ENCODE measurements around the gene ITGB5.

The ITGB5 gene, protein sequence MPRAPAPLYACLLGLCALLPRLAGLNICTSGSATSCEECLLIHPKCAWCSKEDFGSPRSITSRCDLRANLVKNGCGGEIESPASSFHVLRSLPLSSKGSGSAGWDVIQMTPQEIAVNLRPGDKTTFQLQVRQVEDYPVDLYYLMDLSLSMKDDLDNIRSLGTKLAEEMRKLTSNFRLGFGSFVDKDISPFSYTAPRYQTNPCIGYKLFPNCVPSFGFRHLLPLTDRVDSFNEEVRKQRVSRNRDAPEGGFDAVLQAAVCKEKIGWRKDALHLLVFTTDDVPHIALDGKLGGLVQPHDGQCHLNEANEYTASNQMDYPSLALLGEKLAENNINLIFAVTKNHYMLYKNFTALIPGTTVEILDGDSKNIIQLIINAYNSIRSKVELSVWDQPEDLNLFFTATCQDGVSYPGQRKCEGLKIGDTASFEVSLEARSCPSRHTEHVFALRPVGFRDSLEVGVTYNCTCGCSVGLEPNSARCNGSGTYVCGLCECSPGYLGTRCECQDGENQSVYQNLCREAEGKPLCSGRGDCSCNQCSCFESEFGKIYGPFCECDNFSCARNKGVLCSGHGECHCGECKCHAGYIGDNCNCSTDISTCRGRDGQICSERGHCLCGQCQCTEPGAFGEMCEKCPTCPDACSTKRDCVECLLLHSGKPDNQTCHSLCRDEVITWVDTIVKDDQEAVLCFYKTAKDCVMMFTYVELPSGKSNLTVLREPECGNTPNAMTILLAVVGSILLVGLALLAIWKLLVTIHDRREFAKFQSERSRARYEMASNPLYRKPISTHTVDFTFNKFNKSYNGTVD

GRCh38 chr3:124887177-124887931, at the start of gene ITGB5:
Gene ITGB5 (minus strand): TSS chr3:124887365. CDS start chr3:124887000, 365 bp downstream.
- peak in 1 of 2 experiments; percentile 35 for DNase-seq

DNA sequence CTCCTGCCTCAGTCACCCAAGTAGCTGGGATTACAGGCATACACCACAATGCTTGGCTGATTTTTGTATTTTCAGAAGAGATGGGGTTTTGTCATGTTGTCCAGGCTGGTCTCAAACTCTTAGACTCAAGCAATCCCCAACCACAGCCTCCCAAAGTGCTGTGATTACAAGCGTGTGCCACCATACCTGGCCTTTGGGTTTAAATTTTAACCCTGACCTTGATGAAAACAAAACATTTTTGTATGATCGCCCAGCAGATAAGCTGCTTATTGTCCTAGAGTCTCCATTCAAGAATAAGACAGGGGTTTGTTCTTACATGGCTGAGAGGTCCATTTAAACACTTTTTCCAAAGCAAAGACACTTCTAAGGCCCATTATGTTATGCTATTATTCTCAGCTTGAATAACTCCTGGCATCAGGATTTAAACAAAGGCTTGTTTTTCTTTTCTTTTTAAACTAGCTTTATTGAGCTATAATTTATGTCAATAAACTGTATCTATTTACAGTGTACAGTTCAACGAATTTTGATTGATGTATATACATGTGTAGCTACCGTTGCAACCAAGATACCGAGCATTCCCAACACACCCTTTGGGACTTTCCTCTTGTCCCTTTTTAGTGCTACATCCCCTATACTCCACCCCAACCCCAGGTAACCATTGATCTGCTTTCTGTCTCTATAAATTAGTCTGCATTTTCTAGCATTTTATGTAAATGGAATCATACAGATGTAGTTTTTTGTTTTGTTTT, 48.8 kb upstream of the ITGB5 start:
- DNase-seq: no peak

DNA sequence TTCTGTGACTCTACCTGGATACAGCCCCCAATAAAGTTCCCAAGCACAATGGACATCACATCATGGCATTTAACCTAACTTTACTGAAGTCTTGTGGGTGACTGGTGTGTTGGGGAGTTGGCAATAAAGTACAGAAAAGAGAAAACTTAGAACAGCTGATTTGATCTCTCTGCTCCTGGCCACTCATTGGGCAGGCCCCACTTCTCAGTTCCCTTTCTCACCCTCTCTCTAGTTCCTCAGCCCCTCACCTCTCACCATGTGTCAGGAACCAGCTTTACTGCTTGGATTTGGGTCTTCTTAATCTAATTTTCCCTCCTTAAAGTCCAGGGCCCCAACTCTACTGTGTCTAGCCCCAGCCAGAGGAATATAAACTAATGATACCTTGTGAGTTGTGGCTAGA, 48.1 kb upstream of the ITGB5 start:
- no peak for DNase-seq

DNA sequence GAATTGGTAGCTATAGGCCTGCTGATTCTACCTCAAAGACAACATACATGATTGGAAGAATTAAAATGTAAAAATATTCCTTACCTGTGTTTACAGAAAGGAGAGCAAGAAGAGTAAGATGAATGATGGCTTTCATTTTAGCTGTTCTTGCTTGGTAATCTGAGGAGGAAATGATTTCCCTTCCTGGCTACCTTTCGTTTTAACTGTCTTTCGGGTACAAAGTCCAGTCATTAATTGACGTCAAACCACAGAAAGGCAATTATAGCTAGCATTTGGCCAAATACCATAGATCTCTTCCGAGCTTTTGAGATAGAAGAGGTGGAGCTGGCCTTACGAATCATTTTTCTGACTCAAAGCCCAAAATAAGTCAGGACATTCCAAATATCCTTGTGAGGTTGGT, 47.4 kb upstream of the ITGB5 start, which contains the start of gene MUC13:
Gene MUC13, minus strand, starts transcription at position 175 of the 400 bp plus-strand sequence. Its CDS starts 39 bp downstream, at position 136.
- DNase-seq: no peak

DNA sequence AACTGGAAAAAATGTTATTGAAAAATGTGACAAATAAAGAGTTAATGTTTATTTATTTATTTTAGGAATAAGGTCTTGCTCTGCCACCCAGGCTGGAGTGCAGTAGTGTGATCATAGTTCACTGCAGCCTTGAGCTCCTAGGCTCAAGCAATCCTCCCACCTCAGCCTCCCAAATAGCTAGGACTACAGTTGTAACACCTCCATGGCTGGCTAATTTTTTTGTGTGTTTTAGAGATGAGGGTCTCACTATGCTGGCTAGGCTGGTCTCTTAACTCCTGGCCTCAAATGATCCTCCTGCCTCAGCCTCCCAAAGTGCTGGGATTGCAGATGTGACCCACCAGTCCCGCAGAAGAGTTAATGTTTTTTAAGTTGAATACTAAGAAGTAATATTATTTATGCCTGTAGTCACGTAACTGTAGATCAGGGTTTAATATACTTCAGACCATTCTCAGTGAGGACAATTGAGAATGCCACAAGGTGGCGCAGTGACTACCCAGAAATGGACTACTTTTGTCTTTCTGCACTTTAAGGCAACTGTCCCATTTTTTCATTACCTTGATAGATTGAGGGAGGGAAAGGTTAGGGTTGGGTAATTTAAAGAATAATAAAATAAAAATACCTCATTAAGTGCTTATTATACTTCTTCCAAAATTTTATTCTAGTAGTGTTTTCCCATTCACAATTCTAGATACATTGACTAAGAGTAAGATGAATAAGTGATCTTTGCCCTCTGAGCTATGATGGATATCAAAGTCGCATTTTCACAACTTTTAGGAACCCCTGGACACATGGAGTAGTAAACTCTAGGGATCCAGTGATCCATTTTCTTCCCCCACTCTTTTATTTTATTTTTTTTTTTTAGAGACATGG, 41.4 kb upstream of the ITGB5 start:
- peak; percentile 34 to 63 for DNase-seq

DNA sequence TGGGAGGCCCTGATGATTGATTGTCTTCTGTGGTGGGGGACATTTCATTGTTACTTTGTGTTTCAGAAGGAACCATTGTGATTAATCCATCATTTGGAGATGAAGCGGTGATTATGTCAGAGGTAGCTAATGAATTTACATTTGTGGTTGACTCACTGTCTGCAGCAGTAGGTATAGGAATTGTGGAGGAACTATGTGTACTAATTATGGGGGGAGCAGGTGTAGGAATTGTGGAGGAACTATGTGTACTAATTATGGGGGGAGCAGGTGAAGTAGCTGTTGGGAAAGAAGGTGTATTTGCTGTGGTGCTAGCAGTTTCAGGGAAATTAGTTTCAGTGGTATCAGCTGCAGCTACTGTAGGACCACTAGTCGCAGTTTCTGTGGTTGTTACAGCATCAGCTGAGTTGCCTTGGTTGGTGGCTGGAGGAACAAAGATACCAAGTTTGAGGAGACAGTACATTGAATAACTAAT, 40.4 kb upstream of the ITGB5 start:
- no peak for DNase-seq

GRCh38 chr3:124926426-124927101, 39.4 kb upstream of the ITGB5 start:
- no peak for DNase-seq

- no peak for DNase-seq
These were observed 37.6 kb upstream of the ITGB5 start for GRCh38 chr3:124924741-124925140.

DNA sequence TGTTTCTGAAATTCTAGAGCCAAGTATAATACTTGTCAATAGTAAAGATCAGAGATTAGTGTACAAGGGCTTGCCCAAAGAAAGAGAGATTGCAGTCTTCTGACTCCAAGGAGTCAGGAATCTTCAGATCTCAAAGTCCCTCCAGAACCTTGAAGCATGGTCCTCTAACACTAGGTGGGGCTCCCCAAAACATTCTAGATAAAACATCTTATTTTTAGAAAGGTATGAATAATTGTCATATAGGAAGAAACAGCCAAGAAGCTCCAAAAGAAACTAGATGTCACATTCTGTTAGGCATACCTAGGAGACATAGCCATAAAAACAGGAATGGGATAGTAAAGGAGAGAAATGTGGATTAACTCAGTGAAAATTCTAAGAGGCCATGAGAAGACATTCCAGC, 36.7 kb upstream of the ITGB5 start:
- no peak for DNase-seq

- DNase-seq: no peak
These were observed 33.6 kb upstream of the ITGB5 start for GRCh38 chr3:124920718-124921117.

DNA sequence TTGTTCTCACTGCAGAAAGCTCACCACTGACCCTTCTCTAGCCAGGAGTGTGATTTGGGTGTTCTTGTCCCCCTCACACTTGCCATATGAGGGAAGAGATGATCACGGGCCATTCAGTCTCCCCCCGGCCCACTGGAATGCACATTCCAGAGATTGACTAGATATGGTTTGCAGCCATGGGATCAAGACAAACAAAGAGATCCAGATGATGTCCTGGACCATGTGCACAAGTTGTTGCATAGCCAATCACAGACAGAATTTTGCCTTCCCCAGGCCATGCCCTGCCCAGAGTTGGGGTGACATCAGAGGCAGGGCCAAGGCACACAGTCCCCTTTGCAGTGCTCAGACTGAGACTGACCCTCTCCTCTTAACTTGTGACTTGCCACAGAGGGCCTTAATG, 32.6 kb upstream of the ITGB5 start:
- no peak for DNase-seq

DNA sequence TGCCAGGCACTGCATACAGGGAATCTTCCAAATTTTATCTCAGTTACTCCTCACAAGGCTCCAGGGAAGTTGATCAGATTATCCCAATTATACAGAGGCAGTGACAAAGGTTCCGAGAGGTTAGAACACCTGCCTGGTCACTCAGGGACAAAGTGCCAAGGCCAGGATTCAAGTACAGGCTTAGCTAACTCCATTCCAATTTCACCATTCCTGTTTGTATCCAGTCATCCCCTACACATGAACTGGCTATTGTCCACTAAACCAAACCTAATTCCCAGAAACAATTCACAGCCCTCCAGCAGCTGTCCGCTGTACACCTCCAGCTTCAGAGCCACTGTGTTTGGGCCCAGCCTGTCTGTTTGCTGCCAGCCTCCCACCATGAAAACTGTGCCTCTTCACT, 31.4 kb upstream of the ITGB5 start:
- no peak for DNase-seq

GRCh38 chr3:124916837-124917409, 29.8 kb upstream of the ITGB5 start:
- no peak for DNase-seq

DNA sequence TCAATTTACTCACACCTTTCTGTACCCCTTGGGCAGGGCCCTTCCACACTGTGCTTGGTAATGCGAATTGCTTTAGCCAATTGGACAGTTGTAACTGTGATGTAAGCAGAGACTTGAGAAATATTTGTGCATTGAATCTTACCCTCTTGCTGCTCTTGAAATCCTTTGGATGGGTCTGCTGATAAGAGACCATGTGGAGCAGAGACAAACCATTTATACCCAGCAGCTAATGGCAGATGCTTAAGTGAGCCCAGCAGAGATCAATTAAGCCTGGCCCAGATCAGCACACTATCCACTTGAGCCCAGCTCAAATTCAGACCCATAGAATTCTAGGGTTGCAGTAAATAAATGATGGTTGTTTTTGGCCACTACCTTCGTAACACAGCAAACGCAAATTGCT, 28.1 kb upstream of the ITGB5 start:
- no peak for DNase-seq

- DNase-seq: no peak
These were observed 20.8 kb upstream of the ITGB5 start for GRCh38 chr3:124907957-124908356.

- no peak for DNase-seq
These were observed 17.8 kb upstream of the ITGB5 start for GRCh38 chr3:124904835-124905492.

DNA sequence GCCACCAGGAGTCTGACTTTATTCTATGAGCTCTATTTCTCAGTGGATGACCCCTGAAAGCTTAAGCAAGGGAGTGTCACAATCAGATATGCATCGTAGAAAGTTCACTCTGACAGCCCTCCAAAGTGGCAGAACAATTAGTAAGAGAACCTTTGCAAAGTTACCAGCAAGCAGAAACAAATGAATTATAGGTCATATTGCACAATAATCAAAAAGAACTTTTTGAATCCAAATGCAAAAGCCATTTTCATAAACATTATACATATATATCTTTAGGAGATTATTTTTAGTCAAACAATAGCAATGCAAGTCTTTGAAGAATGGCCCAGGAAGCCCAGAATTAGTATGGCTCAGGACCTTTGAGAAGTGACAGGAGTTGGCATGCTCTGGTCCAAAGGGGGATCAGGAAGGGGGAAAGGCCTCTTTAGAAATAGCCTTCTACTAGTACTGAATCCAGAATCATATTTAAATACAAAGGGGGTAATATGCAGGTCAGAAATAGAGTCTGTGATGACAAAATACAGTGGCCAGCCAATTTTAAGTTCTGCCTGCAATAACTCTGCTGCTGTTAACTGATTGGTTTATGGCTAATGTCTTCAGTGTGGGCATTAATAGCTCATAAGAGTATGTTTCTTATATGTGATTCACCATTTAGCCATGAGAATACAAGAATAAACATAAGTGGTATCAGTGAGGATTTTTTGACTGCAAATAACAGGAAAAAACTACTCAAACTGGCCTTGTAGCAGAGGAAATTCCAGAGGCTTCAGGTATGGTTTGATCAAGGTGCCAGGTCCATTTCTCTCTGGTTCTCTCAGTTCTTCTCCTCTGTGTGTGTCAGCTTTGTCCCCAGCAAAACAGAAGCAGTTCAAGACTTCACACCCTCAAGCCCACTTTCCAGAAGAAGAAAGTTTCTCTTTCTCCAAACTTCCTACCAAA, 17.0 kb upstream of the ITGB5 start:
- DNase-seq: no peak

GRCh38 chr3:124896824-124897526, 9.8 kb upstream of the ITGB5 start:
- no peak for DNase-seq
